Measurements from ENCODE around the gene SRMS.

The SRMS gene

GRCh38 chr20:63558804-63559484, 11.4 kb upstream of the SRMS start:
- TF ChIP-seq MAX (IDR thresholded peaks at IDR 0.05): no peak
- TF ChIP-seq RAD21 (IDR thresholded peaks at IDR 0.05; ENCODE audit: low read depth): no peak
- TF ChIP-seq USF1 (IDR thresholded peaks at IDR 0.05): no peak
- TF ChIP-seq TAF1 (IDR thresholded peaks at IDR 0.05; ENCODE audit: low read depth): no peak
- TF ChIP-seq CREB1 (IDR thresholded peaks at IDR 0.05; ENCODE audit: low read depth): no peak
- TF ChIP-seq EGR1 (IDR thresholded peaks at IDR 0.05): no peak
- TF ChIP-seq NFIC (IDR thresholded peaks at IDR 0.05): no peak
- no peak for TF ChIP-seq CEBPB (IDR thresholded peaks at IDR 0.05)
- TF ChIP-seq TEAD4 (IDR thresholded peaks at IDR 0.05): no peak
- TF ChIP-seq FOXM1 (IDR thresholded peaks at IDR 0.05; ENCODE audit: borderline replicate concordance, low read depth): no peak
- TF ChIP-seq TCF12 (IDR thresholded peaks at IDR 0.05; ENCODE audit: low read depth): no peak
- TF ChIP-seq YY1 (IDR thresholded peaks at IDR 0.05; ENCODE audit: low read depth): no peak
- no peak for TF ChIP-seq EP300 (IDR thresholded peaks at IDR 0.05; ENCODE audit: borderline replicate concordance)

- no peak for TF ChIP-seq CEBPB (IDR thresholded peaks at IDR 0.05)
These were observed 9.9 kb upstream of the SRMS start for GRCh38 chr20:63557481-63557891.

GRCh38 chr20:63556873-63557478, 9.4 kb upstream of the SRMS start:
- TF ChIP-seq EGR1 (IDR thresholded peaks at IDR 0.05): no peak
- TF ChIP-seq TAF1 (IDR thresholded peaks at IDR 0.05; ENCODE audit: low read depth): no peak
- TF ChIP-seq CEBPB (IDR thresholded peaks at IDR 0.05): no peak
- TF ChIP-seq YY1 (IDR thresholded peaks at IDR 0.05; ENCODE audit: low read depth): no peak
- TF ChIP-seq MAX (IDR thresholded peaks at IDR 0.05): no peak
- TF ChIP-seq REST (IDR thresholded peaks at IDR 0.05; ENCODE audit: low read depth): no peak
- TF ChIP-seq TCF12 (IDR thresholded peaks at IDR 0.05; ENCODE audit: low read depth): no peak
- TF ChIP-seq TEAD4 (IDR thresholded peaks at IDR 0.05): no peak
- TF ChIP-seq RAD21 (IDR thresholded peaks at IDR 0.05; ENCODE audit: low read depth): no peak
- TF ChIP-seq ZBTB7A (IDR thresholded peaks at IDR 0.05; ENCODE audit: low read depth): no peak
- no peak for TF ChIP-seq CREB1 (IDR thresholded peaks at IDR 0.05; ENCODE audit: low read depth)
- TF ChIP-seq FOXM1 (IDR thresholded peaks at IDR 0.05; ENCODE audit: borderline replicate concordance, low read depth): no peak
- TF ChIP-seq USF1 (IDR thresholded peaks at IDR 0.05): no peak
- TF ChIP-seq NFIC (IDR thresholded peaks at IDR 0.05): no peak
- TF ChIP-seq EP300 (IDR thresholded peaks at IDR 0.05; ENCODE audit: borderline replicate concordance): no peak

GRCh38 chr20:63555661-63556381, 8.3 kb upstream of the SRMS start:
- no peak for TF ChIP-seq NFIC (IDR thresholded peaks at IDR 0.05)
- no peak for TF ChIP-seq REST (IDR thresholded peaks at IDR 0.05; ENCODE audit: low read depth)
- TF ChIP-seq CREB1 (IDR thresholded peaks at IDR 0.05; ENCODE audit: low read depth): no peak
- TF ChIP-seq FOXM1 (IDR thresholded peaks at IDR 0.05; ENCODE audit: borderline replicate concordance, low read depth): no peak
- TF ChIP-seq TCF12 (IDR thresholded peaks at IDR 0.05; ENCODE audit: low read depth): no peak
- no peak for TF ChIP-seq TAF1 (IDR thresholded peaks at IDR 0.05; ENCODE audit: low read depth)
- no peak for TF ChIP-seq ZBTB7A (IDR thresholded peaks at IDR 0.05; ENCODE audit: low read depth)
- TF ChIP-seq CEBPB (IDR thresholded peaks at IDR 0.05): no peak
- TF ChIP-seq MAX (IDR thresholded peaks at IDR 0.05): no peak
- no peak for TF ChIP-seq USF1 (IDR thresholded peaks at IDR 0.05)
- no peak for TF ChIP-seq EP300 (IDR thresholded peaks at IDR 0.05; ENCODE audit: borderline replicate concordance)
- no peak for TF ChIP-seq TEAD4 (IDR thresholded peaks at IDR 0.05)
- no peak for TF ChIP-seq RAD21 (IDR thresholded peaks at IDR 0.05; ENCODE audit: low read depth)
- TF ChIP-seq EGR1 (IDR thresholded peaks at IDR 0.05): no peak

All from Ishikawa (cell line).